NCI-H82 treated with DMSO at 0.1 percent for 48 hours (cell line): ENCODE results near the gene FRY.

ENCODE experiments used
- DNase-seq: peaks from one replicate; lab custom pipeline; 2025; ENCODE audit not compliant: unreplicated experiment; lab: John Stamatoyannopoulos, UW

Gene FRY

GRCh38 chr13:32165796-32166195 lies 134.2 kb downstream of the FRY start:
- DNase-seq: no peak

- DNase-seq: no peak
These were observed 136.6 kb downstream of the FRY start for GRCh38 chr13:32168131-32168530.

GRCh38 chr13:32170841-32171240 lies 139.3 kb downstream of the FRY start:
- DNase-seq: no peak

GRCh38 chr13:32173881-32174280 lies 142.3 kb downstream of the FRY start:
- DNase-seq: no peak

- DNase-seq: no peak
These were observed 142.8 kb downstream of the FRY start for GRCh38 chr13:32174366-32174765.

GRCh38 chr13:32175307-32175706 lies 143.7 kb downstream of the FRY start:
- DNase-seq: no peak

- DNase-seq: no peak
These were observed 144.4 kb downstream of the FRY start for GRCh38 chr13:32175943-32176342.

GRCh38 chr13:32176696-32177095 lies 145.1 kb downstream of the FRY start:
- DNase-seq: no peak

GRCh38 chr13:32178763-32179162 lies 147.2 kb downstream of the FRY start:
- no peak for DNase-seq

- DNase-seq: no peak
These were observed 148.1 kb downstream of the FRY start for GRCh38 chr13:32179708-32180107.

GRCh38 chr13:32187651-32188050 lies 156.1 kb downstream of the FRY start:
- no peak for DNase-seq

GRCh38 chr13:32191452-32191998 lies 160.0 kb downstream of the FRY start:
- no peak for DNase-seq

GRCh38 chr13:32195713-32196112 lies 164.1 kb downstream of the FRY start:
- DNase-seq: no peak

GRCh38 chr13:32199168-32199567 lies 167.6 kb downstream of the FRY start:
- DNase-seq: no peak

- DNase-seq: no peak
These were observed 169.2 kb downstream of the FRY start for GRCh38 chr13:32200741-32201140.

- no peak for DNase-seq
These were observed 170.2 kb downstream of the FRY start for GRCh38 chr13:32201809-32202208.

- DNase-seq: no peak
These were observed 170.7 kb downstream of the FRY start for GRCh38 chr13:32202268-32202667.

GRCh38 chr13:32203221-32203620 lies 171.6 kb downstream of the FRY start:
- DNase-seq: no peak

GRCh38 chr13:32203736-32204135 lies 172.2 kb downstream of the FRY start:
- DNase-seq: no peak

GRCh38 chr13:32205431-32206096 lies 174.0 kb downstream of the FRY start:
- DNase-seq: peak; percentile 50

- DNase-seq: no peak
These were observed 174.6 kb downstream of the FRY start for GRCh38 chr13:32206097-32206740.

- DNase-seq: no peak
These were observed 177.3 kb downstream of the FRY start for GRCh38 chr13:32208860-32209259.

- no peak for DNase-seq
These were observed 178.1 kb downstream of the FRY start for GRCh38 chr13:32209652-32210051.
